Ovary (tissue), 3 donors: ENCODE measurements around the gene ETNK1.

Source experiments
- CTCF ChIP-seq, 3 donors: fragments of 450-650 bp in 2 of 3; fragments of 200-600 bp in 1 of 3; IDR thresholded peaks; one replicate each; pipeline versions ENCODE4 v1.5.1 to v1.8.0; 2016 to 2022; ENCODE audit warnings: antibody characterized with exemption in 3 of 3, mild to moderate bottlenecking in 1 of 3
- EP300 ChIP-seq: sonication (generic); formaldehyde crosslinking; IDR thresholded peaks from one replicate; pipeline ENCODE4 v1.6.1; 2017; ENCODE audit warnings: antibody characterized with exemption
- POLR2A ChIP-seq: fragments of 450-650 bp; IDR thresholded peaks from one replicate; pipeline ENCODE4 v1.6.1; 2017; ENCODE audit warnings: antibody characterized with exemption, mild to moderate bottlenecking, moderate library complexity
- donor health status: DM: no; HTN: no; CAD: no.

- TF ChIP-seq POLR2A (no peak), CTCF (IDR thresholded peaks at IDR 0.05) (peak in 1 of 3 donors; percentile 24), EP300 (no peak)
These were observed 7.0 kb downstream of the ETNK1 start for GRCh38 chr12:22631863-22632463.
